Left renal cortex interstitium (tissue), 4 donors: ENCODE results near the gene SP6. TPM values are rescaled to one million over a fixed set of nuclear protein-coding genes. Genes with fewer than 3 reads are reported as not detected.

Experiments used
- DNase-seq, 4 donors: peaks; one replicate each; pipeline ENCODE4 v3.0.0-alpha.2; 2013; ENCODE audit warnings: low read depth in 4 of 4, low spot score in 2 of 4, missing footprints in 1 of 4
- polyA plus RNA-seq, 4 donors: library from polyadenylated mRNA; unstranded; fragments of 120-200 nt; gene quantifications; one replicate each; pipeline ENCODE4 v1.2.1, GENCODE V29; 2013; ENCODE audit not compliant: insufficient read length in 4 of 4

The SP6 gene
- polyA plus RNA-seq, 4 donors, result 2.3 to 3.8 (median 3.0) TPM

GRCh38 chr17:47879776-47880454 is 29.0 kb upstream of the SP6 start:
- no peak for DNase-seq

GRCh38 chr17:47879028-47879585 is 28.1 kb upstream of the SP6 start:
- no peak for DNase-seq

DNA sequence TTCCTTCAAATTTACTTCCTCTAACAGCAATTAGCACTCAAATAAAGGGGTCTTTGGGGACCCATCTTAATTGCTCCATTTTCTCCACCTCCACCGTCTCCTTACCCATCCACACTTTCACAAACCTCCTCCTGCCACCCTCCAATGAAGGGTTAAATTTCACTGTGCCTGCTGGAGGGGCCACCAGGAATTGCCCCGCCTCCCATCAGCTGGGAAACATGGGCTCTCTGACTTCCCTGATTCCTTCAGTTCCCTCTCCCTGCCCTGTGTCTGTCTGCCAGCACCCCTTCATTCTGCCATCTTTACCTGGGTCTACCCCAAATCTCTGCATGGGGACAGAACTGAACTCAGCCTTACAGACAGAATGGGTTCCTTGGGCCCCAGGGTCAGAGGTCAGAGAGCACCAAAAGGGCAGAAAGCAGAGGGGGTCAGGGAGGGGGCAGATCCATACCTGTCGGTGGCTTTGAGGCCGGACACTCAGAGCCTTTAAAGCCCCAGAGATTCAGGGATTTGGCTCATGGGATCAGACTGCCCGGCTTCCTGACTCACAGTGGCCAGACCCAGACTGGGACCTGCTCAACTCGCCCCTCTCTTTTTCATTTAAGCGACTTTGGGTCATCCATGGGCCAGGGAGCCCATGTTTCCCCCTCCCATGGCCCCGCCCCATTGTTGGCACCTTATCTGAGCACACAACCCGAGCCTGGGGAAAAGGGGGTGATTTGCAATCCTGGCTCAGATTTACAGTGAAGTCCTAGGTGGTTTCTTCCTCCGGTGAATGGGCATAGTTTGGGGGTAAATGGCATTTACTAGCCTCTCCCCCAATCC is 27.5 kb upstream of the SP6 start:
- DNase-seq, result no peak

DNA sequence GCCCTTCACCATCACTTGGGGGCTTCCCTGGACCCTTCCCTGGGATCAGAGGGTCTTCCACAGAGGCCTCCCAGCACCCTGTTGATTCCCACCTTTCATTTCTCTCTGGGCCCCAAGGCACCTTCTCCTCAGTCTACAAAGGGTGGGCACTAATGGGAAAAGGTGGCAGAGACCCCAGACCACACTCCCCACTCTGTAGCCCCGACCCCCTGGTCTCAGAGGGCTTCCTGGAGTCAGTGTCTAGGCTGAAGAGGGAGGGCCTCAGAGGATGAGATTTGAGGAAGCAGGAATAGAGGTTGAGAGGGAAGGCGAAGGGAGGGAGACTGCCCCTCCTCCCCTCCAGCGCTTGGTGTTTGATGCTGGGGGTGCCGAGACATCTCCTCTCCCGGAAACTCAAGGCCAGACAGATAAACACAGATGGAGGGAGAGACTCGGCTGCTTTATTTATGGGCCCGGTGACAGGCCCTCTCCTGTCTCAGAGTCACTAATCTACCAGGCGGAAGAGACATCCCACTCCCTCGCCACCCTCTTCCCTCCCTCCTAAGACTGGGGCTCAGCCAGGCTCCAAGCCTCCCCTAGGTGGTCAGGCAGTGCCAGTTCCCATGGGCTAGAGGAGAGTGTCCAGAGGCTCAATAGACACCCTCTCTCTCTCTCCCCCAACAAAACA is 26.5 kb upstream of the SP6 start:
- peak in 1 of 4 donors; percentile 65 for DNase-seq

GRCh38 chr17:47875011-47875985 is 24.3 kb upstream of the SP6 start:
- DNase-seq, result no peak

GRCh38 chr17:47873200-47874090 is 22.5 kb upstream of the SP6 start:
- no peak for DNase-seq

DNA sequence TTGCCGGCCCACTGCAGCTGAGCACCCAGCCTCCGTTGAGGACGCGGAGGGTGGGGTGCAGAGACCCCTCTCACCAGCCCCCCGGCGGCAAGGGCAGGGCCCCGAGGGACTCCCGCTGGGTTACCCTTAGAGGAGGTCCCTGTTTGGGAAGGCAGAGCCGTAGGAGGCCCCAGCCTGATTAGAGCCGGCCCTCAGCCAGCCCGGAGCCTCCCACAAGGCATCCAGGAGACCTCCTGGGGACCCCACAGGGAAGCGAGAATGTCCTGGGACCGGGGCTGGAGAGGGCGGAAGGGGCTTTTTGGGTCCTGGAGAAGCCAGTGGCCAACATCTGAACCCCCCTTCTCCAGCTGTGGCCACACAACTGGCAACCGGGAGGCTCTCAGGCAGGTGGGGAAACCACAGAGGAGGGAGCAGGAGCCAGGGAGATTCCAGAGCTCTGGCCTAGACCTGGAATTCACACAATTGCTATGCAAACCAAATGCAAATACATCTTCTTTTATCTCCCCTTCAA is 21.7 kb upstream of the SP6 start:
- no peak for DNase-seq

DNA sequence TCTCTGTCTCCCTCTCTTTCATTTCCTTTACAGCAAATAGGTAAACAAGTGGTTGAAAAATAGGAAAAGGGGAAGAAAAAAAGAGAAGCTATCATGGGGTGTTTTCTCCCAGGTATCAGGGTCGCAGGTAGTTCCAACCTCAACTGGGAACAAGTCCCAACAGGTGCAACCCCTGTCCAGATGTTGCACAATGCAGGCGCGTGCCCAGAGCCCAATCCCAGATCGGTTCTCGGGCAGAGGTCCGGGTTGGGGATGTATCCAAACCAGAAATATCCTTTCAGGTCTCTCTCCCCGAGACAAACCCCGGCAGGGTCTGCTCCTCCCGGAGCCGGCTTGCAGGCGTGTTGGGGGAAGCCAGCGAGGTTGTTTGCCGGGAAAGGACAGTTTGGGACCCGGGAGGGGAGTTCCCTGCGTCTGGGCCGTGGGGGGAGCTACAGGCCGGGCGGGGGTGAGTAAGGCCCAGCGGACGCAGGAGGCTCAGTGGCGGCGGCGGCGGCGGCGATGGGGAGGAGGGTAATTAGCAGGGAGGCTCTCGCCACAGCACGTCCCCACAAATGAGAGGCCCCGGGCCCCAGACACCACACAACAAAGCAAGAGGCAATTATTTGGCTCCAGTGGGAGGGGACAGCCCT is 21.2 kb upstream of the SP6 start:
- DNase-seq, result no peak

- DNase-seq, result no peak
Measured at GRCh38 chr17:47871048-47871447, 20.1 kb upstream of the SP6 start.

GRCh38 chr17:47870056-47870455 is 19.1 kb upstream of the SP6 start:
- no peak for DNase-seq

DNA sequence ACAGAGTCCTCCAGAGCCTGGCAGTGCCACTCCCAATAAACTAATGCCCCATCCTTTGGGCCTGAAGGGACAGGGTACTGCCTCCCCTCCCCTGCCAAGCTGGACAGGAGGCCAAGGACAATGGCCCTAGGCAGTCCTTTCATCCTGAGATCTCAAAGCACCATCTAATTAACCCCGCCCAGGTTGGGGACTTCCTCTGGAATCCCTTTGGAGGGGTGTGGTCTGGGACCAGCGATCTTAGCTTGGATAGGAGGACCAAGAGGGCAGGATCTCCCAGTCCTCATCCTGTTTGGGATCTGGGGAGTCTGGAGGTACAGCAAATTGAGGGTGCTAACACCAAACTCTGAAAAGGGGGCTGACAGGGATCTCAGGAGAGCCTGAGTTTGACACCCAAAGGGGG is 18.2 kb upstream of the SP6 start:
- DNase-seq, result no peak

DNA sequence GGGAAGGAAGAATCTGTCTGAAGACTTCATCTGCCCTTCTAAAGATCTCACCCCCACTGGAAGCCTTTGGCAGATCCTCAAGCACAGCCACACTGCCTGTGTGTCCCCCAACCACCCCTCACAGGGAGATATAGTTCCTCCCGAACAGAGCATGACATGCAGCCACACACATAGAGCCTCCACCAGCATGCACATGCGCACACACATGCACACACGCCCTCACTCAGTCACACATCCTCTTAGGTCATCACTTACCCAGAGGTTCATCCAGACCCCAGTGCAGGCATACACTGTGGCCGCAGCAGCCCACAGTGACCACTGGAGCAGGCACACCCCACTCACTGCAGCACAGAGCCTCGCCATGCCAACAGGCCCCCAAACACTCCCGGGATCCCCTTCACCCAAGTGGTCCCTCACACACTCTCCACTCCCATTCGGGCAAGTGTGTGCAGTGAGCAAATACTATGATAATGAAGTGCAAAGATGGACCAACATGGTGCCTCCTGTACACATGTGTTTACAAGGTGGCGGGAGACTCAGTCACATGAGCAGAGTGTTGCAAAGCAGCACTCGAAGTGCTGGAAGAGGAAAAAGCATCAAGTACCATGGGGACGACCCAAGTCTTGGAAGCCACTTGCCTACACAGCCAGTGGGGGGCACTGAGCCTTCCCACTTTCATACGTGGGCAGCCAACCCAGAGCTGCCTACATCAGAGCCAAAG is 17.0 kb upstream of the SP6 start:
- no peak for DNase-seq

GRCh38 chr17:47866941-47867340 is 16.0 kb upstream of the SP6 start:
- DNase-seq, result no peak

GRCh38 chr17:47864791-47865216 is 13.8 kb upstream of the SP6 start:
- no peak for DNase-seq

DNA sequence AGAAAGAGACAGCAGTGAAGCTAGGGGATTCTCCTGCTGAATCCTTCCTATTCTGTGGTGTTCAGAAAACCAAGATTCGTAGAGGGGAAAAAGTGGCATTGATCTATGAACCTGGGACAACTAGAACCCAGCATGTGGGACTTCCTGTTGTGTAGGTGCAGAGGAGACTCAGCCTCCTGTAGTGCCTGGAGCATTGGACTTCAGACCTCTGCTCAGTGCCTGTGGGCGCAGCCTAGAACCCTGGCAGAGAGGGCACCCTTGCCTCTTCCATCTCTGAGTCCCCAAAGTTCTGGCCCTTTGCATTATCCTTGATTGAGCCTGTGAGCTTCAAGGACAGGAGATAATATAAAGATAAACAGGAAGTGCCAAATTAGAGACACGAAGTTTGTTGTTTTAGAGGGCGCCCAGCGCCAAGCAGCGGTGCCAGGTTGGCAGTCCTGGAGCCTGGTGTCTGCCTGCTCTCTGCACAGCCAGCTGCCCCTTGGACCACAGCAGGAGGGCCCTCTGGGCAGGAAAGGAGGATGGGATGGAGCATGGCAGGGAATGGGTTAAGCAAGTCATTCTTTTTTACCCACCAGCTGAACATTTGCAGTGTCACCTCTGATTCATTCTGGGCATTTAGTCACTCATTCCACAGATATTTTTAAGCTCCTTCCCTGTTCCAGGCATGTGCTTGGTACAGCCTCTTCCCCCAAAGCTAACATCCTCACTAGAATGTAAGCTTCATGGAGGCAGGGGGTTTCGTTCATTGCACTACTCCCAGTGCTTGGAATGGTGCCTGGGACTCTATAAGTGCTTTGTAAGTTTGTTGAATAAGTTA is 11.9 kb upstream of the SP6 start:
- DNase-seq, result no peak

- DNase-seq, result no peak
Measured at GRCh38 chr17:47860386-47860785, 9.4 kb upstream of the SP6 start.
